HG03159 (cell line): ENCODE results near the gene ACTN4.

Experiments used
- ATAC-seq: cut with Tn5 transposase; IDR thresholded peaks from one replicate; pipeline ENCODE4 v1.9.1; 2021; ENCODE audit warnings: mild to moderate bottlenecking, moderate library complexity; ENCODE audit not compliant: unreplicated experiment

ACTN4 gene

DNA sequence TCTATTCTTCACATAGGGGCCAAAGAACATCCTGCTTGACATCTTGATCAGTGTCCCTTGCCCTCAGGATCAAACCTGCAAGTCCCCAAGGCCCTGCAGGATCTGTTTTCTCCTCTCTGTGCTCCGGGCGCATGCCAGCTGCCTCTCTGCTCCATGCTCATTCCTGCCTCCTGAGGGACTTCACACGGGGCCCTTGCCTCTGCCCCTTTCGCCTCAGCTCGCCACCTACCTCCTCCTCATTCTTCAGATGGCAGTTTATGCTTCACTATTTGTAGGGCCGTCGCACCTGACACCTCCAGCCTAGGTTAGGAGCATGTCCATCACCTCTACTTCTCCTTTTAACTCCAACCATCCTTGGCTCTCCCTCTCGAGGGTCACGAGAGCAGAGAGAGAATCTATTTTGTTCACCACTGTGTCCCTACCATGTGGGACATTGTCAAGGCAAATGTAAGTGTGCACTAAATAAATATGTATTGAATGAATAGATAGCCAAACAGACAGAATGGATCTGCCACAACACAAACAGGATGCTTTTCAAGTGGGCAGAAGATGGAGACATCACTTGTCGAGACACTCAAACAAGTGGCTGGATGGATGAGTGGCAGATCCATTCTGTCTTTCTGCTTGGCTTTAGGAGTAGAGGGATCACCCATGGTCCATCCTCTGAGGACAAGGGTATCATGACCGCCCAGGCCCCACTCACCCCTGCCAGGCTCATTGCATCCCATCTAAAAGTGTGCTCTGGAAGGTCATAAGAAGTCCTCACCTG lies 29.6 kb downstream of the ACTN4 start:
- ATAC-seq: no peak

DNA sequence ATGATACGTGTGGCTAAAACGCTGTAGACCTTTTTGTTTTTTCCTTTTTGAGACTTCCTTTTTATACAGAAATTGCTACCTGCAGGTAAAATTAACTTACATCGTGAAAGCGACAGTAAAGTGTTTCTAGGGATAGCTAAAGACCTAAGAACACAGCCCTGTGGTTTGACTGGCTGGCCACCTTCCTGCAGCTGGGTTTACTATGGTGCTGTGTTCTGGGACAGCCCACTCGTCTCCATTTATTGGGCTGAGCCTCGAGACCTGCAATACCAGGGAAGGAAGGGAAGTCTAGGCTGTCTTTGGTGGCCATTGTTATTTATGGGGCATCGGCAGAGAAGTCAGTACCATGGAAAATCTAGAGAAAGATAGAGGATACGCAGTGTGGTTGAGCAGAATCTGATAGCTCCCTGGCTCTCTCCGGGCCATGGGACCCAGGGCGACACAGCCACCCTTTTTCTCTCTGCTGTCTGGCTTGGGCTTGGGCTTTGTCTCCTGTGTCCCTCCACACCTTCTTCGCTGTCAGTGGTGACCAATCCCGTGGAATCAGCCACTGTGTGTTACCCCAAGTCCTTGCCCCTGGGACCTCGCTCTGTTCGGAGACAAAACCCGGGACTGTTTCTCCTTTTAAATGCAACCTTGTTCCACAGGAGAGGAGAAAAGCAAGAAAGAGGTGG lies 30.9 kb downstream of the ACTN4 start:
- no peak for ATAC-seq

GRCh38 chr19:38678891-38679494 lies 31.5 kb downstream of the ACTN4 start:
- no peak for ATAC-seq

- ATAC-seq: no peak
Measured at GRCh38 chr19:38679839-38680238, 32.4 kb downstream of the ACTN4 start.

- ATAC-seq: no peak
Measured at GRCh38 chr19:38682195-38682867, 34.9 kb downstream of the ACTN4 start.

DNA sequence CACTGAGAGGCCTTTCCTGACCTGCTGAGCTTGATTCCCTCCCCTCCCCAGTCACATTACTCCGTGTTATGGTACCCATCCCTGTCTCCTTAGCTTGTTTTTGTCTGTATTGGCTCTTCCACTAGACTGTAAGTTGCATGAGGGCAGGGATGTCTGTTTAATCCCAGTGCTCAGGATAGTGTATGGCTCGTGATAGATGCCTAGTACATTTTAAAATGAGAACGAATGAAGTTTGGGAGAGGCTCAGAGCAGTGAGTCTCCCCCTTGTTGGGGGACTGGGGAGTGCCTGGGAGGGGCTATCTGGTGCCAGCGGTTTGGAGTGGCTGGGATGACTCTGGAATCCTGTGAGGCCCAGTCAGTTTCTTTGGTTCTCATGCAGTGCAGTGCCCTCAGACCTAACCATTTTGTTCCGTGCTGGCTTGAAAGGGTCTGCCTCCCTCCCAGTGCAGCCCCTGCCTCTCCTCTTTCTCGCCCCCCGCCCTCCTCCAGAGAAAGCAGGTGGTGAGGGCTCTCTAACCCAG lies 35.5 kb downstream of the ACTN4 start:
- no peak for ATAC-seq

- no peak for ATAC-seq
Measured at GRCh38 chr19:38683393-38684077, 36.1 kb downstream of the ACTN4 start.

DNA sequence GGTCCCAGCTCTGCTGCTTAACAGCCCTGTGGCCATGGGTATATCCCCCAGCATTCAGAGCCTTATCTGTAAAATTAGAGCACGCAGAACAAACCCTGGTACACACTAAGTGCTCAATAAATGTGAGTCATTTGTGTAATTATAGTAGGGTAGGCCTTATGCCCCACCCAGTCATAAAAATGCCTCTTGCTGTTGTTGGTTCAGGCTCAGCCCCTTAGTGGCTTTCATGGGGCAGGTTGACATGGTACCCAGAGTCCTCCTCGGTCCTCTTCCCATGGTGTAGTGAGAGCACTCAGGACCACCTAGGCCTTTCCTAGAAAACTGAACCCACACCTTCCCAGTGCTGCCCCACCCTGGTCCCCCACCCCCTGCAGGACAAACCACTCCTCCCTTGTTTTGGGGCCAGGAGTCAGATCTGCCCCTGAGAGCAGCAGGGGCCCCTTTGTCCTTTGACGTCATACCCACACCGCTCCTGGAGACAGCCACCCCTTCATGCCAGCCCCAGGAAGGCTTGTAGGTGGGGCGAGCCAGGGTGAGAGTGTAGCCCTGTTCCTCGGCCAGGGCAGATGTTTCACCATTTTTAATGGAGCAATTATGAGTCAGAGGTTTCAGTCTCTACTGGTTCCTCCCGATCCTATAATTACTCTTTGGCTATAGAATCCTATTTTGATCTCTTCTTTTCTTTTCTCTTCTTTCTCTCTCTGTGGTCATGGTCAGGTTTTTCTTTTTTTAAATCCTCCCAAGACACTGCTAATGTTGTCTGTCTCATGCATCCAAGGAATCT lies 36.8 kb downstream of the ACTN4 start:
- no peak for ATAC-seq

GRCh38 chr19:38684862-38685665 lies 37.6 kb downstream of the ACTN4 start:
- no peak for ATAC-seq

GRCh38 chr19:38685666-38686529 lies 38.4 kb downstream of the ACTN4 start:
- ATAC-seq: no peak

DNA sequence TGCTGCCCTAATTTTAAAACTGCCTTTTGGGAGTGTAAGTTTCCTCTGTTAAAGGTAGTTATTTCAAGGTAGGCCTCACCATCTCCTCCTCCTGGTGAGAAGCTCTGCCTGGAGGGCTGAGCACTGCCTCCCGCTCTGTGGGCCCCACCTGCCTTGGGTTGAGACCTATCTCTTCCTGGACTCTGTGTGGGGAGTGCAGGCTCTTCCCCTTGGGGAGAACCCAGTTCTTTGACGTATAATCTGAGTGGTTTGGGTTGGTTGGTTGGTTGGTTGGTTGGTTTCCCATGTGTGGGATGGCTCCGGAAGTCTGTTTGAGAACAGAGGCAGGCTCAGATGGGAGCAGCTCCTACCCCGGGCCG lies 39.1 kb downstream of the ACTN4 start:
- no peak for ATAC-seq

DNA sequence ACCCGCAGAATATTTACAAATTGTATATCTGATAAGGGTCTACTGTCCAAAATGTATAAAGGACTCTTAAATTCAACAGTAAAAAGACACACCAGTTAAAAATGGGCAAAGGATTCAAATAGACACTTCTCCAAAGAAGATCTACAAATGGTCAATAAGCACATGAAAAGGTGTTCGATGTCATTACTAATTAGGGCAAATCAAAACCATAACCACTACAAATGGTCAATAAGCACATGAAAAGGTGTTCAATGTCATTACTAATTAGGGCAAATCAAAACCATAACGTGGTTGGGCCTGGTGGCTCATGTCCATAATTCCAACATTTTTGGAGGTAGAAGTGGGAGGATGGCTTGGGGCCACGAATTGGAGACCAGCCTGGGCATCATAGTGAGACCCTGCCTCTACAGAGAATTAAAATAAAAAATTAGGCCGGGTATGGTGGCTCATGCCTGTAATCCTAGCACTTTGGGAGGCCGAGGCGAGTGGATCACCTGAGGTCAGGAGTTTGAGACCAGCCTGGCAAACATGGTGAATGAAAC lies 40.5 kb downstream of the ACTN4 start:
- no peak for ATAC-seq

DNA sequence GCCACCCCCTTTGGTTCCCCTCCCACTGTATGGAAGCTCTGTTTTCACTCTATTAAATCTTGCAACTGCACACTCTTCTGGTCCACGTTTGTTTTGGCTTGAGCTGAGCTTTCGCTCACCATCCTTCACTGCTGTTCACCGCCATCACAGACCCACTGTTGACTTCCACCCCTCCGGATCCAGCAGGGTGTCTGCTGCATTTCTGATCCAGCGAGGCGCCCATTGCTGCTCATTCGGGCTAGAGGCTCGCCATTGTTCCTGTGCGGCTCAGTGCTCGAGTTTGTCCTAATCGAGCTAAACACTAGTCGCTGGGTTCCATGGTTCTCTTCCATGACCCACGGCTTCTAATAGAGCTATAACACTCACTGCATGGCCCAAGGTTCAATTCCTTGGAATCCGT lies 42.7 kb downstream of the ACTN4 start:
- ATAC-seq: no peak

DNA sequence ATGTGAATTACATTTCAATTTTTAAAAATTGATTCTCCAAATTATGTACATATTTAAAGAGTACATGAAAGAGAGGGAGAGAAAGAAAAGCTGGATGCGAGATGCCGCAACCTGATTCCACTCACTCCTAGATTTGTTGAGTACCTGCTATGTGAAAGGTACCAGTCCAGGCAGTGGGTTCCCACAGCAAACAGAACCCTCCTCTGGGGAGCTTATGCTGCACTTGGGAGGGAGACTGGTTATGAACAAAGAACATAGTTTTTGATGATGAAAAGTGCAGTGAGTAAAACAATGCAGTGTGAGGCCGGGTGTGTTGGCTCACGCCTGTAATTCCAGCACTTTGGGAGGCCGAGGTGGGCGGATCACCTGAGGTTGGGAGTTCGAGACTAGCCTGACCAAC lies 43.4 kb downstream of the ACTN4 start:
- no peak for ATAC-seq

DNA sequence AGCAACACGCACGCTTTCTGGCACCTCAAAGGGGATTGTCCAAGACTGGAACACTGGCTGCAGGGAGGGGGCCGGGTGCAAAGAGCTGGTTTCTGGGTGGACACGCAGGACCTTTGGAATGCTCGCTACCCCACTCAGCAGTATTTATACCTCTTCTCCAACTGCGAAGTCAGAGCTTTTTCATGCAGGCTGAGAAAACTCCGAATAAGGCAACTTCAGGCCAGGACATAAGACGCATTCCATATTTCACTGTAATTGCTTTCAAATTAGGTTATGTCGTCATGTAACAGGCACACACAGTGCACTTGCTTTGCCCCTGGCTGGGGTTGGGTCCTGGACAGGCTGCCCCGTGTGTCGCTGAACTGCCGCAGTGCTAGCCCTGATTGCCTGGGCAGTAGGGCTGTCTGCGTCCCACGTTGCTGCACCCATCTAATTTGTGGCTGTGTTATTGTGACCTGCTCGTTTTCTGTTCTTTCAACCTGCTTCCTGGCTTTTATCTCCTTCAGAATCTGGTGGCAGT lies 44.5 kb downstream of the ACTN4 start:
- no peak for ATAC-seq

DNA sequence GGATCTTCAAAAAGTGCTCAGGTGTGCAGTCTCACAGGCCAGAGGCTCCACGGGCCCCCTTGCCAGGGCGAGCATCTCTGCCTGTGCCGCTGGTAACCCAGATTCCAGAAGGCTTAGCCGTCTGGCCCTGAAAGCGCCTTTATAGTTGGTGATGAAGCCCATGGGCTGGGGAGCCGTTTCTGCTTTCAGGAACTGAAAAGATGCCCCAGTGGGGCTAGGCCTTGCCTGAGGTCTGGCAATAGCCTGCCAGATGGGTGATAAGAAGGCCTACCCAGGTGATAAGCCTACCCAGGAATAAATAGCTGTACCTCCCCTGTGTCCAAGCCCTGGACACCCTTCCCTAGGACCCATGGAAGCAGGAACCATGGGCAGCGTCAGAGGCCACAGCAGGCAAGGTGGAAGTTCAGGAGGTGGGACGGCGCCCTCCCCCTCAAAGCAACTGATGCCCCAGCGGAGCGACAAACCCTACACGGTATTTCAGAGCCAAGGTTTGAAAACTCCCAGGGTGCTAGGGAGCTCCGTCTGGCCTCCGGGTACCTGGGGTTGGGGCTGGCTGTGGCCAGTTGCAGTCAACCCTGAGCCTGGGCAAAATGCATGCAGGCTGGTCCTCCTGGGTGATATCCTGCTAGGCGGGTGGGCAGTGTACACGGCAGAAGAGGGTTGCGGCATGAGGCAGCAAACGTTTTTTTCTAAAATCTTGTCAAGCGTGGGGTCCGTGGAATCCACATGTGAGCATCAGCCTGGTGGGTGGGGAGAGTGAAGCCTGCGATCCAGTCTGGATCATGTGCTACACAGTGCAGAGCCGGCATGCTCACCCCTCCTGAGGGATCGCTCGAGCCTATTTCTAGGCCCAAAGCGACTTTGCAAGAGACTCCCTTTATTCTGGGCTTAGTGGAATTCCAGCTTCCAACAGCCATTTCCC lies 45.3 kb downstream of the ACTN4 start:
- no peak for ATAC-seq
